DMS153 treated with DMSO at 0.1 percent for 48 hours (cell line): ENCODE data around the gene TTC38.

ENCODE experiments used
- DNase-seq: peaks from one replicate; lab custom pipeline; 2025; ENCODE audit not compliant: unreplicated experiment; lab: John Stamatoyannopoulos, UW

Gene TTC38

DNA sequence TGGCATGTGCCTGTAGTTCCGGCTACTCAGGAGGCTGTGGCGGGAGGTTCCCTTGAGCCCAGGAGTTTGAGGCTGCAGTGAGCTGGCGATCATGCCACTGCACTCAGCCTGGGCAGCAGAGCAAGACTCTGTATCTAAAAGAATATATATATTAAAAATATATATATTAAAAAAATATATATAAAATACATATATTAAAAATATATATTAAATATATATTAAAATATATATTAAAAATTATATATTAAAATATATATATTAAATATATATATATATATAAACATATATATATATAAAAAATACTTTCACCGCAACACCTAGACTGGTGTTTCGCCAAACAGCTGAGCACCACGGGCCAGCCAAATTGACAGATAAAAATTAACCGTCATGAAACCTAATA lies 8.8 kb downstream of the TTC38 start:
- no peak for DNase-seq

DNA sequence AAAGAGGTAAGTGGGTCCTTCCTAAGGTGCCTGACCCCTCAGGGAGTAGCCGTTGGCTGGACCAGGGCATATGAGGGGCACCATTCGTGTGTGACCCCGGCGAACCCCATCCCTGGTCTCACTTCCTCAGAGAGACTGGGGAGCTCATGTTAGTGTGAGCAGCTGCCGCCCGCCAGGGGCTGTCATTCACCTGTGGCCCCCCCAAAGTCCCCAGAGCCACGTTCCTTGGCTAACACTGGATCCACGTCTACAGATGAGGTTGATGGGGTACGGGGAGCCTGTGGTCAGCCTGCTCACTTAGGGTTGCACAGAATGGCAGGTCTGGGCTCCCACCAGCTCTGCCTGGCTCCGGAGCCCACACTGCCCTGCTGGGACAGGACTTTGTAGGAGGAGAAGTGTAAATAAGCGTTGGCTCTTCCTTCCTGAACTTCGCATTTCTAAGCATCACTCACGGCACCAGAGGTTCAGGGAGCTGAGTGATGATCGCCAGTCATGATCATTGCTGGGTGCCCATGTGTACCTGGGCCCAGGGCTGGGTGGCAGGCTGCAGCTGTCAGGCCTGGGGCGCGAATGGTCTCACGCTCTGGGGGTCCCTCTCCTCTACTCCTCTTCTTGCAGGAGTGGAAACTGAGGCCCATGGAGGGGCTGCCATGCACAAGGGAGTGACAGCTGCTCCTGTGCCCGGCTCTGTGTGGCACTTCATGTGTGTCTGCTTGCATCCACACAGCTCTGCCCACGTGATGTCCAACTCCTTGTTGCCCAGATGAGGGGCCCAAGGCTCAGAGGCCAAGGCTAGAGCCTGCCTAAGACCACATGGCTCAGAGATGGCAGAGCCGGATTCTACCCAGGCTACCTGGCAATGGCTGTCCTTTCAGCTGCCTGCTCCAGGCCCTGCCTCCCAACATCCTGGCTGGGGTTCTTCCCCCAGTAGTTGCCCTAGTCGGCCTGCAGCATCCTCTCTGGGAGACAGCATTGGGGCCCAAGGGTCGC lies 11.1 kb downstream of the TTC38 start:
- DNase-seq = no peak

DNA sequence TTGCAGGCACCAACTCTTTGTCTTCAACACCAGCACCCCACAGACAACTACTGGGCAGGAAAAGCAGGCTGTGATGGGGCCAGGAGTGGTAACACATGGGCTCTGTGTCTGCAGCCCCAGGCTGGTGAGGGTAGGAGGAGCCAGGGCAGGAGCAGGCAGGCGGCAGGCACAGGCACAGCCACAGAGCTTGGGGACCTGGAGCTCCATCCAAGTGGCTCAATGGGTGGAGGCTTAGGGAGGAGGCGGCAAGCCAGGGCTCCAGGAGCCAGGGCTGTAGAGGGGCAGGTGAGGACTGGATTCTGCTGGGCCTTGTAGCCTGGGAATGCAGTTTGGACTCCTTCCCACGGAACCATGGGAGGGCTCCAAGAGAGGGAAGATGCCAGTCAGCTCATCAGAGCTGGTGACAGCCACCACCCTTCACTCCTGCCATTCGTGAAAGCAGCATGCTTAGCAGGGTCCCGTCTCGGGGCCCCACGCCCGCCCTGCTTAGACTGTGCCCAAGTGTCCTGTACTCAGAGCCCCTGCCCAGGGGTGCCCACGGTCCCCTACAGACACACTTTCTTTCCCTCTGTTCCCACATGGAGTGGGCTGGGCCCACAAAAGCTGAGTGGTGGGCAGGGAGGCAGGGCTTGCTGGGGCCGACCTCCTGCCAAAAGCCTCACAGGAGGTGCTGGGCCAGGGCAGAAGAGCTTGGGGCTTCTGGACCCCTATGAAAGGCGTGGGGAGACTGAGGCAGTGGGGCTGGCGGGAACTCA lies 12.4 kb downstream of the TTC38 start:
- DNase-seq = no peak

DNA sequence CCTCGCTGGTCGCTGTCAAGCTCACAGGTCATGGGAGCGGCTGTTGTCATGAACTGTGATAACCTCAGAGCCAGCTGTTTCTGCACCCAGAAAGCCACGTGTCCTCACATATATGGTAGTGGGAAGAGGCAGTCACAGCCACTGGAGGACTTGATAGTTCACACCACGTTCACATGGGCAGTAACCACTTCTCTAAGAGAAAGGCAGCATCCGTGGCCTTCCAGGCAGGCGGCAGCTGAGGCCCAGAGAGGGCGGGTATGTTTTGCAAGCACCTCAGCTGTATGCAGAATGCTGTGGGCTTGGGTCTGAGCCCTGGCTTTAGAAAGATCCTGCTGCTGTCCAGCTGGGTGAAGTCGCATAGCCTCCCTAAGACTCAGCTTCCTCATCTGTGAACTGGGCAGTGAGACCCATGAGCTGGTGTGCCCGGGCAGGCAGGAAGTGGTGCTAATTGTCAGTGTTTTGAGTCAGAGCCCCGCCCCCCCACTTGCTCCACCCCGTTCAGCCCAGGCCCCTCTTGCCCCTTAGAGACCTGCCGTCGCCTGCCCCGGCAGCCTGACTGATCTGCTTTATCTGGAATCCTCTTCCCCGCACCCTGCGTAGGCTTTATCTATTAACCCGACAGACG lies 13.3 kb downstream of the TTC38 start:
- no peak for DNase-seq

DNA sequence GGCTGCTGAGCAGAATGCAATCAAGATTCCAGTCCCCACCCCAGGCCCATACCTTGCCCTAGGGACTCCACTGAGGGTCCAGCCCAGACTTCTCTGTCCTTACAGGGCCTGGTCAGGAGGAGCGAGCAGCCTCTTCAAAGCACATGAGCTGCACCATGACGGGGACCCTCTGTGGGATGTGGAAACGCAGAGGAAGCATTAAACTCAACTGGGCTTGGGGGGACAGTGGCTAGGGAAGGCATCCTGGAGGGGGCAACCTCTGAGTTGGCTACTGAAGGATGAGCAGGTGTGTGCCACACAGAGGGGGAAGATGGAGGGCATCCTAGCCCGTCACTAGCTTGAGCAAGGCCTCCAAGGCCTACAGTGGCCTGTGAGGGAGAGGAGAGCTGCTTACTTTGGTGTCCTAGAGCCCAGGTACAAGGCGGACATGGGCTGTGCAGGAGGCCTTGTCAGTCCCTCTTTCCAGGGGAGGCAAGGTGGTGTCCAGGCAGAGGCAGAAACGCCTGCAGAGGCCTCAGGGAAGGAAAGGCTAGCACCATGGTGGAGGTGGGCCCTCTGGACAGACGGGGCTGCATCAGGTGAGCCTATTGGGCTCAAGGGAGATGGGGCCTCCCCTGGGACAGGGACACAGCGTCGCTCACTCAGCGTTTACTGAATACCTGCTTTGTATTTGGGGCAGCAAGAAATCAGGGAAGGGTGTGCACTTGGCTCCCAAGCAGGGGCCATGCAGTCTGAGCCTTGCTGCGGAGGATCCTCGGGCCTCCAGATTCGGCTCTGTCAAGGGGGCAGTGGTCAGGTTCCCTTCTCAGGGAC lies 14.3 kb downstream of the TTC38 start:
- no peak for DNase-seq

DNA sequence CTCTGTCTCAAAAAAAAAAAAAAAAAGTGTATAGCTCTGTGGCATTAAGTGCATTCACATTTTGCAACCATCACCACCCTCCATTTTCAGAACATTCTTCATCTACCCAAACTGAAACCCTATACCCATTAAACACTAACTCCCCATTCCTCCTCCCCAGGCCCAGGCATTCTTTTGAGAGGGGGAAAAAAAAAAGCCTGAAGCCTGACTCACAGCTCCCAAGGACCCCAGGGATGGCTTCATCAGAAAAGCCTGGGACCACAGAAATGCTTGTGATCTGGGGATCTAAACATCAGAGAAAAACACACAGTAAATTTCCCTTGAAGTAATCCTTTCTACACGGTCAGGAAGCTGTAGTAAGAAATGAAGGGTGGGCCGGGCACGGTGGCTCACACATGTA lies 18.2 kb downstream of the TTC38 start:
- DNase-seq = no peak

DNA sequence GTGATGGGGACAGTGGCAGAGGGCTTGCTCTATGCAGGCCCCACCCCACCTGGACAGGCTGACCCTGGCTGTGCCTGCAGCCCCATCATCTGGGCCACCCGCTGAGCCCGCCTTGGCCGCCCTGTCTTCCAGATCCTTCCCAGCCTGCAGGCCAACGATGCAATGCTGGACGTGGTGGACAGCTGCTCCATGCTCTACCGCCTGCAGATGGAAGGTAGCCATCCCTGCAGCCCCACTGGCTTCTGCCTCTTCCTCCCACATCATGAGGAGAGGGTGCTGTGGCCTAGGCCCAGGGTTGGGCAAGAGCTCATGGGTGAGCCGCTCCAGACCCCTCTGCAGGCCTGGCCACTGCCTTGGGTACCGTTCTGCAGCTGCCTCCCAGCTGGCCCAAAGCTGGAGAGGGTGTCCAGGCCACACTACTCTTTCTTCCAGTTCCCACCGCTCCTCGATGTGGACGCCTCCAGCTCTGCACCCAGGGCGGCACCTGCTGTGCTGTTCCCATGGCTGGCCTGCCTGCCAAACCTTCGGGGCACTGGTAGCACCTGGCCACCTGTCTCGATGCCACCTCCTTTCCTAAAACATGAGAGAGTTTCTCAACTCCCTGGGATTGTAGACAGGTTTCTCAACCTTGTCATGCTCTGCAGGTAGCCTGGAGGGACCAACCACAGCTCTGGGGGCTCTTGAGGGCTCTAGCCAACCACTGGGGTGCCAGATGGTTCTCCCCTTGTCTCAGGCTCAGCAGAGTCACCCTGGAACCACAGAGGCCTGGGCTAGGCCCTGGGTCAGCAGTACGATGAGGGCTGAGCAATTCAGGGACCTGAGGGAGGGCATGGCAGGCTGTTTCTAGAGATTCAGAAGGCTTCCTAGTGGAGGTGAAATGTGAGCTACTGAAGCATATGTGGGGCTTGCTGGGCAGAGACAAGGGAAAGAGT lies 19.4 kb downstream of the TTC38 start:
- no peak for DNase-seq

DNA sequence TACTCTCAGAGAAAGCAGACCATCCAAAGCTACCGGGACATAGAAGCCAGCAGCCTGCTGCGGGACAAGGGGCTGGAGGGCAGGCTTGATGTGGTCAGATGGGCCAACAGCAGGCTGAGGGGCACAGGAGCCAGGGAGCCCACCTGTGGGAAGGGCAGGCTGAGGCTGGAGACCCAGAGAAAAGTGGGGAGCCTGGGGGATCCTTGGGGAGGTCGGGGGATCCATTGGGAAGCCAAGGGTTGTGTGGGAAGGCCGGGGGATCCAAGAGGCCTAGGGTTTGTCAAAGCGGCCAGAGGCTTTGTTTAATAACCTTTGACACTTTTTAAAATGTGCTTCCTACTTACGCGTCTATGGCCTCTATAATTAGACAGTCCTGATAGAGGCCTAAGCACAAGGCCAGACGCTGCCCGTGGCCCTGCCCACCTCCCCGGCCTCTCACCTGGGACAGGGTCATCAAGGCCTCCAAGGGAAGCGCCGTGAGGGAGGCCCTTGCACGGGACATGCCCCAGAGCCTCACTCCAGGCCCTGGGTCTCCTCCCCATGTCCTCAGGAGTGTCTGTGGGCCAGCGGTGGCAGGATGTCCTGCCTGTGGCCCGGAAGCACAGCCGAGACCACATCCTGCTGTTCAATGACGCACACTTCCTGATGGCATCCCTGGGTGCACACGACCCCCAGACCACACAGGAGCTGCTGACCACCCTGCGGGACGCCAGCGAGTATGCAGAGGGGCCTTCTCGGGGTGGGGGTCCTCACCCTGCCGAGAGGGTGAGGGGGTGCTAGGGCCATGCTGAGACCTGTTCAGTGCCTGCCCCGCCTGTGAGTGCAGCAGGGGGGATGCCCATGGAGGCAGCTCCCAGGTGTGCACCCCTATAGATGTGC lies 20.3 kb downstream of the TTC38 start:
- no peak for DNase-seq

DNA sequence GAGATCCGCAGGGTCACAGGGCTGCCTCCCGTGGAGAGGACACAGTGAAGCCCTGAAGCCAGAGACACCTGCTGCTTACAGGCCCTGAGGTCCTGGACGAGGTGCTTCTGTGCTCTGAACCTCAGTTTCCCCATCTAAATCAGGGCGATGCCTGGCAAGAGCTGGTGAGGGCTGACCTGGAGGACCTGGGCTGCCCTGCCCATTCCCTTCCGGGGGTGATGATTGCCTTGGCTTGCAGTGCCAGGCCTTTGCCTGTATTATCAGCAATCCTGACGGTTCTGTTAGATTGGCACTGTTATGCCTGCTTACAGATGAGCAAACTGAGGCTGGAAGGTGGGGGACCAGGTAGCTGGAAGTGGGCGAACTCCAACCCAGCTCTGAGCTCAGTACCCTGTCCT lies 21.0 kb downstream of the TTC38 start:
- DNase-seq = no peak

DNA sequence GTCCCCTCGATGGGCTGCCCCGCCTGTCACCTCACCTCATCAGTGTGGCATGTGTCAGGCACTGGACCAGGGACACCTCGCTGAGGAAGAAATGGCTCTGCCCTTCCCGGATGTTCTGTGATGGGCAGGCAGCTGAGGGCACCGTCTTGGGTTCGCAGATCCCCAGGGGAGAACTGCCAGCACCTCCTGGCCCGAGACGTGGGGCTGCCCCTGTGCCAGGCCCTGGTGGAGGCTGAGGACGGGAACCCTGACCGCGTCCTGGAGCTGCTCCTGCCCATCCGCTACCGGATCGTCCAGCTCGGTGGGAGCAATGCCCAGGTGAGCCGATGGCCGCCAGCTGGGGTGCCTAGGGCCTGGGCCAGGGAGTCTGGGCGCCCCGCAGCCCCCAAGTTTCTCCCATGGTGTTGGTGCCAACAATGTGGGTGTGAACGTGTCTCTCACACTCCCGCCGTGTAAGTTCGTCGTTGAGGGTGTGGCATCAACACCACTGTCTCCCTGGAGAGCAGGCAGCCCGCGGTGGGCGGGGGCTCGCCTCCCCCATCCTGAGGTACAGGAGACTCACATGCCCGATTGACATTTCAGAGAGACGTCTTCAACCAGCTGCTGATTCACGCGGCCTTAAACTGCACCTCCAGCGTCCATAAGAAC lies 21.6 kb downstream of the TTC38 start:
- DNase-seq = no peak

DNA sequence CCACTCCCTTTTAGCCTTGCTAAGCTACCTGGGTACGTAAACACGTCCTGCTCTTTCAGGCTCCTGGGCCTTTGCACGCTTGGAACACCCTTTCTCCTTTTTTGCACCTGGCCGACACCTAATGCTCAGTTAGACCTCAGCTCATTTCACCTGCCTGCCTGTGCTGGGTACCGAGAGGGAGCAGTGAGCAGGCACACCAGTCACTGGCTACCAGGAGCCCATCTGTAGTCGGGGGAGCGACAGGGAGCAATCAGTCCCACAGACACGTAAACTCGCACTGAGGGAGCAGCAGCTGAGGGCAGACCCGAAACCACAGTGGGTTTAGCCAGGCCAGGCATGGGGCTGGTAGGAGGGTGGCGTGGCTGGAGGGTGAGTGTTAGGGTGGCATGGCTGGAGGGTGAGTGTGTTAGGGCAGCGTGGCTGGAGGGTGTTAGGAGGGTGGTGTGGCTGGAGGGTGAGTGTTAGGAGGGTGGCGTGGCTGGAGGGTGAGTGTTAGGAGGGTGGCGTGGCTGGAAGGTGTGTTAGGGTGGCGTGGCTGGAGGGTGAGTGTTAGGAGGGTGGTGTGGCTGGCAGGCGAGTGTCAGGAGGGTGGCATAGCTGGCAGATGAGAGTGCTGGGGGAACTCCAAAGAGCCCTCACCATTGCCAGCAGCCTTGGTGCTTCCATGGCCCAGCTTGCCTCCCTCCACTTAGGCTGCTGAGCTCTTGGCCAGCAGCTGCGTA lies 22.5 kb downstream of the TTC38 start:
- no peak for DNase-seq

DNA sequence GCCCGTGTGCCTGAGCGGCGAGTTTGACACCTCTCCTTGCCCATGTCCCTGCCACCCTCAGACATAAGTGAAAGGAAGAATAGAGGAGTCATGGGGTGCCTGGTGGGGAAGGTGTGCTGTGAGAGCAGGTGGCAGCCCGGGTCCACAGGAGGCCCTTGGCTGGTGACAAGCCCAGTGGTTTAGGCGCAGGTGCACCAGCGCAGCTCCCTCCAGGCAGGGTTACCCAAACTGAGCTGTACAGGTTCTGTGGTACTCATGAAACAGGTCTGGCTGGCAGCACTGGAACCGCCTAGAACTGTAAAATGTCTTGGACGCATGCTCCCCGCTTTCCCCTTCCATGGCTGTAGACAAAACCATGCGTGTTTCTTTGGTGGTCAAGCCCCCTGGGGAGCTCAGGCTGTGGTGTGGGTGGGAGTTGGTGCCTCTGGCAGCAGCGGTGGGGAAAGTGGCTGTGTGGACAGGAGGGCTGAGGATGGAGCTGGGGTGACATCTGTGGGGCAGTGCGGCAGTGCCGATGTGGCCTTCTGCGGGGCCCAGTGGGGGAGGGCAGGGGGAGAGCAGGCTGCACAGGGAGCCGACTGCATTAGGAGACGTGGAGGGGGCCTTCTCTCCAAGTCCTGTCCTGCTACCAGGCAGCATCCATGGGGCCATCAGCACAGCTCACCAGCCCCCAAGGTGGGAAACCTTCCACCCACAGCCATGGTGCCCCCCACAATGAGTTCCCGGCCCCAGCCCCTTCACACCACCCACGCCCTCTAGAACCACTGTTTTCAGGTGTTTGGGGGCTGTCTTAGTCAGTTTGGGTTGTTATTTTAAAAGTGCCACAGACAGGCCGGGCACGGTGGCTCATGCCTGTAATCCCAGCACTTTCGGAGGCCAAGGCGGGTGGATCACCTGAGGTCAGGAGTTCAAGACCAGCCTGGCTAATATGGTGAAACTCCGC lies 23.3 kb downstream of the TTC38 start:
- no peak for DNase-seq

DNA sequence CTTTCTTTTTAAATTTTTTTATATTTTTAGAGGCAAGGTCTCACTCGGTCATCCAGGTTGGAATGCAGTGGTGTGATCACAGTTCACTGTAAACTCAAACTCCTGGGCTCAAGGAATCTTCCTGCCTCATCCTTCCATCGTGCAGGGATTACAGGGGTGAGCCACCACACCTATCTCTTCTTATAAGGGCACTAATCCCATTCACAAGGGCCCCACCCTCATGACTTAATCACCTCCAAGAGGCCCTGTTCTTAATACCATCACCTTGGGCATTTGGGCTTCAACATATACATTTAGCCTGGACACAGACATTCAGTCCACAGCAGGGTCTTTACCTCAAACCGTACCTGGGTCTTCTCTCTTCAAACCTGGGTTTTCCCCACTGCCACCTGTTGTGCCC lies 24.4 kb downstream of the TTC38 start:
- no peak for DNase-seq

DNA sequence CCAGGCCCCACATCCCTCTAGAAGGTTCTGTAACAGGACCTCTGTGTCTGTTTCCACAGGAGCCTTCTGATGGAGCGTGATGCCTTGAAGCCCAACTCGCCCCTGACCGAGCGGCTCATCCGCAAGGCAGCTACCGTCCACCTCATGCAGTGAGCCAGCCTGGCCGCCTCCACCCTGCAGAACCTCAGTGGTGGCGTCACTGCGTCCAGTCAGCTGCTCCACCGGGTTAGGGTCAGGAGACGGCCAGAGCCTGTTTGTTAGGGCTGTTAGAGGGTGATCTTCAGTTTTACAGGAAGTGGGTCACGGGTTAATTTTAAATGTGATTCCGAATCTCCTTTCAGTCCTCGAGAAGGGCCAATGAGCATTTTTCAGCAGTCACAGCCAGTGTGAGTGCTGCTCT lies 24.9 kb downstream of the TTC38 start:
- no peak for DNase-seq

DNA sequence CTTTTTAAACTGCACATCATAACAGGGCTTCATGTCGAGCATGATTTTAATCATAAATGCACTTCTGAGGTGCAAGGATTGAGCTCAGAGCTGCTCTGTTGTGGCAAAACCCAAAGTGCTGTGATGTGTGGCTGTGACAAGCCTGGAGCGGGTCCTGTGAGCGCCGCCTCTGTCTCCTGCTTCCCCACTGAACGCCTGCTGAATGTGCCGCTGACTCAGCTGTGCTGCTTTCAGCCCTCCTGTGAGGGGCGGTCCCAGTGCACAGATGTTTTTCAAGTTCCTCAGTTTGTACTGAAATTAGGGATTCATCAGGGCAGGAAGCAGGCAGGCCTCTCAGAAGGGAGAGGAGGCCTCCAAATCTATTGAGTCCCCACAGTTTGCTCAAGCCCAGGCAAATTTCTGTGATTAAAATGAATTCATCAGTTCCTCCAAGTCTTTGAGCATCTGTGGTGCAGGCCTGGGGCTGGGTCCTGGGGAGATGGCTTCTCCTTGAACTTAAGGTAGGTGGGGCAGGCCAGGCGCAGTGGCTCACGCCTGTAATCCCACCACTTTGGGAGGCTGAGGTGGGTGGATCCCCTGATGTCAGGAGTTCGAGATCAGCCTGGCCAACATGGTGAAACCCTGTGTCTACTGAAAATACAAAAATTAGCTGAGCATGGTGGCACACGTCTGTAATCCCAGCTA lies 25.9 kb downstream of the TTC38 start:
- DNase-seq = no peak

DNA sequence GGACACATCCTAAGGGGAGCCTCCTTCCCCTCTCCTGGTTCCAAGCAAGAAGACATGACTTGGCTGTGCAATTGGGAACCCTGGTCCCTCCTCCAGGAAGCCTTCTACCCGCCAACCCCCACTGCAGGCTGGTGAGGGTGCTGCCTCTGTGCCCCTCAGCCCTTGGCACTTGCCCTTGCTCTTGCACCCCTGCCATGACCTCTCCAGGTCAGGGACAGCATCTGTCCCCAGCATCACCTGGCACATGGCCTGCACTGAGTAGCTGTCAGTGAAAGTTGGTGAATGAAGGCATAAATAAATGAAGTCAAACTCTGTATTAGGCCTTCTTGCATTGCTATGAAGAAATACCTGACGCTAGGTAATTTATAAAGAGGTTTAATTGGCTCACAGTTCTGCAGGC lies 27.0 kb downstream of the TTC38 start:
- no peak for DNase-seq
